HepG2 (cell line): Measurements from ENCODE around the gene NFKBIZ. TPM values are rescaled to one million over a fixed set of nuclear protein-coding genes. Genes with fewer than 3 reads are reported as not detected.
A peak's percentile ranks its signal among the peaks of the same experiment; 100 is the strongest.

Experiments
- FOXJ3 ChIP-seq: sonication (generic); formaldehyde crosslinking; IDR thresholded peaks from 2 replicates; pipeline ENCODE4 v1.4.0; 2020; ENCODE audit warnings: missing genetic modification reagents, mild to moderate bottlenecking, borderline replicate concordance
- GPBP1L1 ChIP-seq: sonication (generic); formaldehyde crosslinking; IDR thresholded peaks from 2 replicates; pipeline ENCODE4 v1.5.0; 2020; ENCODE audit warnings: mild to moderate bottlenecking, missing genetic modification reagents
- IKZF1 ChIP-seq: fragments of 450-650 bp; IDR thresholded peaks from 2 replicates; pipeline ENCODE4 v1.7.1; 2016
- KDM5A ChIP-seq: fragments of 200-600 bp; sonication (generic); IDR thresholded peaks from 2 replicates; pipeline ENCODE4 v1.7.0; 2018; ENCODE audit warnings: antibody characterized with exemption, mild to moderate bottlenecking, low read length, borderline replicate concordance
- NR1H2 ChIP-seq: sonication (generic); formaldehyde crosslinking; IDR thresholded peaks from 2 replicates; pipeline ENCODE4 v1.8.1; 2022; ENCODE audit warnings: low read depth, missing genetic modification reagents, borderline replicate concordance
- TCF12 ChIP-seq, 2 experiments: fragments of 450-650 bp in 1 of 2; sonication (generic) in 1 of 2; formaldehyde crosslinking in 1 of 2; IDR thresholded peaks; 2 replicates each; pipeline versions ENCODE4 v1.6.1 to v1.8.0; 2017 to 2022; ENCODE audit warnings: antibody characterized with exemption in 1 of 2, mild to moderate bottlenecking in 1 of 2, missing genetic modification reagents in 1 of 2, moderate library complexity in 1 of 2
- ZBTB39 ChIP-seq: sonication (generic); formaldehyde crosslinking; IDR thresholded peaks from 2 replicates; pipeline ENCODE4 v1.5.0; 2020; ENCODE audit warnings: missing genetic modification reagents
- ZNF251 ChIP-seq: sonication (generic); formaldehyde crosslinking; IDR thresholded peaks from 2 replicates; pipeline ENCODE4 v1.9.0; 2021; ENCODE audit warnings: mild to moderate bottlenecking, missing genetic modification reagents
- polyA plus RNA-seq, 8 experiments: library from polyadenylated mRNA; depleted of rRNA in 3 of 8; stranded (reverse) in 7 of 8; unstranded in 1 of 8; fragments of >200 nt; fragmentation: Illumina TruSeq in 4 of 8; extraction: Trizol in 4 of 8; gene quantifications; 2 replicates each; pipeline versions ENCODE4 v1.2.1 to v1.2.3, GENCODE V29; 2011 to 2016; ENCODE audit warnings: low read depth in 4 of 8, missing spikeins in 1 of 8, mixed read lengths in 1 of 8; ENCODE audit not compliant: insufficient read depth in 1 of 8
- total RNA-seq, 5 experiments: library from RNA; depleted of rRNA; stranded (reverse); fragments of >200 nt; fragmentation: Illumina TruSeq; extraction: Trizol; gene quantifications; 2 replicates each; pipeline ENCODE4 v1.2.3, GENCODE V29; 2016; ENCODE audit warnings: low read depth in 1 of 5
- TF ChIP-seq, protein P1 (sequence below): sonication (generic); formaldehyde crosslinking; IDR thresholded peaks from 2 replicates; pipeline ENCODE4 v1.5.0; 2020; ENCODE audit warnings: mild to moderate bottlenecking, missing genetic modification reagents, borderline replicate concordance
- TF ChIP-seq, protein P2 (sequence below): sonication (generic); formaldehyde crosslinking; conservative IDR thresholded peaks from 2 replicates; pipeline ENCODE4 v1.5.0; 2020; ENCODE audit warnings: missing genetic modification reagents
- TF ChIP-seq, protein P3 (sequence below): sonication (generic); formaldehyde crosslinking; IDR thresholded peaks from 2 replicates; pipeline ENCODE4 v1.8.0; 2022; ENCODE audit warnings: mild to moderate bottlenecking, missing genetic modification reagents, borderline replicate concordance

Gene NFKBIZ
- total and polyA plus RNA-seq, 2 of the 13 experiments (the other 11 are each of a cell fraction or from before 2014, with no cell fraction given), result 25.9 to 60.6 TPM

DNA sequence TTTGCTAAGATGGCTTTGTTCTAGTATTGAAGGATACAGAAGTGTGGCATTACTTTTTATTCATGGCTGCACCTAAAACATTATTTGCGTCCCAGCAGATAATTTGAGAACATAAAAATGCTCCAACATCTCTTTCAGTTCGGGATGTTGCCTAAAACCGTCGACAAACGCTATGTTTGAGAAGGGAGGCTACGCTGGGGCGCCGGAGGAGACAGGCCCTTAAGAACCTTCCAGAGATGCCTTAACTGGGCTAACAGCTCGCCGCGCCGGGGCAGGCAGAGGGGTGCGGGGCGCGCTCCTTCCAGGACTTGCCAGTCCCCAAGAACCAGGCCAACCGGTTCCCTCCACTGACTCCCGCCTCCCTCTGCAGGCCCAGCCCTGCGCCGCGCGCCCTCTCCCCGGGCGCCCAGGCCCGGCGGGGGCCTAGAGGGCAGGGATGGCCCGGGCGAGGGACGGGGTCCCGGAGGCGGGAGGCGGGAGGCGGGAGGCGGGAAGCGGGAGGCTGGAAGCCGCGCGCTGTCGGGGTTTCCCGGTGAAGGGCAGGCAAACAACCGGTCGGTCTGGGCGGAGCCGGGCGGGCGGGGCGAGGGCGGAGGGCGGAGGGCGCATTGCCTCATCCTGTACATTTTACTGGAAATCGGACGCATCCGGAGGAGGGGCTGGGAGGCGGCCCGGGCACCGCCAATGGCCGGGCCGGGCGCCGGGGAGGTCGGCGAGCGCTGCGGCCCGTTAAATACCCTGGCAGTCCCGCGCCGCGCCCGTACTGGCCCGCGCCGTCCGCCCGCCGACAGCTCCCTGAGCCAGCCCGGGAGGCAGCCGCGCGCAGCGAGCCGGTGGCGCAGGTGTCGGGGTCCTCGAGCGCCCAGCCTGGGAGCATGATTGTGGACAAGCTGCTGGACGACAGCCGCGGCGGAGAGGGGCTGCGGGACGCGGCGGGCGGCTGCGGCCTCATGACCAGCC is at the start of gene NFKBIZ (continued):
- TF ChIP-seq, protein P1, sequence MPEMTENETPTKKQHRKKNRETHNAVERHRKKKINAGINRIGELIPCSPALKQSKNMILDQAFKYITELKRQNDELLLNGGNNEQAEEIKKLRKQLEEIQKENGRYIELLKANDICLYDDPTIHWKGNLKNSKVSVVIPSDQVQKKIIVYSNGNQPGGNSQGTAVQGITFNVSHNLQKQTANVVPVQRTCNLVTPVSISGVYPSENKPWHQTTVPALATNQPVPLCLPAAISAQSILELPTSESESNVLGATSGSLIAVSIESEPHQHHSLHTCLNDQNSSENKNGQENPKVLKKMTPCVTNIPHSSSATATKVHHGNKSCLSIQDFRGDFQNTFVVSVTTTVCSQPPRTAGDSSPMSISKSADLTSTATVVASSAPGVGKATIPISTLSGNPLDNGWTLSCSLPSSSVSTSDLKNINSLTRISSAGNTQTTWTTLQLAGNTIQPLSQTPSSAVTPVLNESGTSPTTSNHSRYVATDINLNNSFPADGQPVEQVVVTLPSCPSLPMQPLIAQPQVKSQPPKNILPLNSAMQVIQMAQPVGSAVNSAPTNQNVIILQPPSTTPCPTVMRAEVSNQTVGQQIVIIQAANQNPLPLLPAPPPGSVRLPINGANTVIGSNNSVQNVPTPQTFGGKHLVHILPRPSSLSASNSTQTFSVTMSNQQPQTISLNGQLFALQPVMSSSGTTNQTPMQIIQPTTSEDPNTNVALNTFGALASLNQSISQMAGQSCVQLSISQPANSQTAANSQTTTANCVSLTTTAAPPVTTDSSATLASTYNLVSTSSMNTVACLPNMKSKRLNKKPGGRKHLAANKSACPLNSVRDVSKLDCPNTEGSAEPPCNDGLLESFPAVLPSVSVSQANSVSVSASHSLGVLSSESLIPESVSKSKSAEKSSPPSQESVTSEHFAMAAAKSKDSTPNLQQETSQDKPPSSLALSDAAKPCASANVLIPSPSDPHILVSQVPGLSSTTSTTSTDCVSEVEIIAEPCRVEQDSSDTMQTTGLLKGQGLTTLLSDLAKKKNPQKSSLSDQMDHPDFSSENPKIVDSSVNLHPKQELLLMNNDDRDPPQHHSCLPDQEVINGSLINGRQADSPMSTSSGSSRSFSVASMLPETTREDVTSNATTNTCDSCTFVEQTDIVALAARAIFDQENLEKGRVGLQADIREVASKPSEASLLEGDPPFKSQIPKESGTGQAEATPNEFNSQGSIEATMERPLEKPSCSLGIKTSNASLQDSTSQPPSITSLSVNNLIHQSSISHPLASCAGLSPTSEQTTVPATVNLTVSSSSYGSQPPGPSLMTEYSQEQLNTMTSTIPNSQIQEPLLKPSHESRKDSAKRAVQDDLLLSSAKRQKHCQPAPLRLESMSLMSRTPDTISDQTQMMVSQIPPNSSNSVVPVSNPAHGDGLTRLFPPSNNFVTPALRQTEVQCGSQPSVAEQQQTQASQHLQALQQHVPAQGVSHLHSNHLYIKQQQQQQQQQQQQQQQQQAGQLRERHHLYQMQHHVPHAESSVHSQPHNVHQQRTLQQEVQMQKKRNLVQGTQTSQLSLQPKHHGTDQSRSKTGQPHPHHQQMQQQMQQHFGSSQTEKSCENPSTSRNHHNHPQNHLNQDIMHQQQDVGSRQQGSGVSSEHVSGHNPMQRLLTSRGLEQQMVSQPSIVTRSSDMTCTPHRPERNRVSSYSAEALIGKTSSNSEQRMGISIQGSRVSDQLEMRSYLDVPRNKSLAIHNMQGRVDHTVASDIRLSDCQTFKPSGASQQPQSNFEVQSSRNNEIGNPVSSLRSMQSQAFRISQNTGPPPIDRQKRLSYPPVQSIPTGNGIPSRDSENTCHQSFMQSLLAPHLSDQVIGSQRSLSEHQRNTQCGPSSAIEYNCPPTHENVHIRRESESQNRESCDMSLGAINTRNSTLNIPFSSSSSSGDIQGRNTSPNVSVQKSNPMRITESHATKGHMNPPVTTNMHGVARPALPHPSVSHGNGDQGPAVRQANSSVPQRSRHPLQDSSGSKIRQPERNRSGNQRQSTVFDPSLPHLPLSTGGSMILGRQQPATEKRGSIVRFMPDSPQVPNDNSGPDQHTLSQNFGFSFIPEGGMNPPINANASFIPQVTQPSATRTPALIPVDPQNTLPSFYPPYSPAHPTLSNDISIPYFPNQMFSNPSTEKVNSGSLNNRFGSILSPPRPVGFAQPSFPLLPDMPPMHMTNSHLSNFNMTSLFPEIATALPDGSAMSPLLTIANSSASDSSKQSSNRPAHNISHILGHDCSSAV (CRISPR knock-in tag), result no peak
- no peak for TF ChIP-seq TCF12 (IDR thresholded peaks at IDR 0.05)
- no peak for TF ChIP-seq TCF12 (CRISPR knock-in tag; IDR thresholded peaks at IDR 0.05)
- TF ChIP-seq, protein P2, sequence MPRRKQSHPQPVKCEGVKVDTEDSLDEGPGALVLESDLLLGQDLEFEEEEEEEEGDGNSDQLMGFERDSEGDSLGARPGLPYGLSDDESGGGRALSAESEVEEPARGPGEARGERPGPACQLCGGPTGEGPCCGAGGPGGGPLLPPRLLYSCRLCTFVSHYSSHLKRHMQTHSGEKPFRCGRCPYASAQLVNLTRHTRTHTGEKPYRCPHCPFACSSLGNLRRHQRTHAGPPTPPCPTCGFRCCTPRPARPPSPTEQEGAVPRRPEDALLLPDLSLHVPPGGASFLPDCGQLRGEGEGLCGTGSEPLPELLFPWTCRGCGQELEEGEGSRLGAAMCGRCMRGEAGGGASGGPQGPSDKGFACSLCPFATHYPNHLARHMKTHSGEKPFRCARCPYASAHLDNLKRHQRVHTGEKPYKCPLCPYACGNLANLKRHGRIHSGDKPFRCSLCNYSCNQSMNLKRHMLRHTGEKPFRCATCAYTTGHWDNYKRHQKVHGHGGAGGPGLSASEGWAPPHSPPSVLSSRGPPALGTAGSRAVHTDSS, result no peak
- no peak for TF ChIP-seq FOXJ3 (CRISPR knock-in tag)
- no peak for TF ChIP-seq NR1H2
- TF ChIP-seq ZBTB39 (CRISPR knock-in tag), result no peak
- peak; percentile 35; the same call in 1 of the 2 replicates for TF ChIP-seq KDM5A
- TF ChIP-seq, protein P3, sequence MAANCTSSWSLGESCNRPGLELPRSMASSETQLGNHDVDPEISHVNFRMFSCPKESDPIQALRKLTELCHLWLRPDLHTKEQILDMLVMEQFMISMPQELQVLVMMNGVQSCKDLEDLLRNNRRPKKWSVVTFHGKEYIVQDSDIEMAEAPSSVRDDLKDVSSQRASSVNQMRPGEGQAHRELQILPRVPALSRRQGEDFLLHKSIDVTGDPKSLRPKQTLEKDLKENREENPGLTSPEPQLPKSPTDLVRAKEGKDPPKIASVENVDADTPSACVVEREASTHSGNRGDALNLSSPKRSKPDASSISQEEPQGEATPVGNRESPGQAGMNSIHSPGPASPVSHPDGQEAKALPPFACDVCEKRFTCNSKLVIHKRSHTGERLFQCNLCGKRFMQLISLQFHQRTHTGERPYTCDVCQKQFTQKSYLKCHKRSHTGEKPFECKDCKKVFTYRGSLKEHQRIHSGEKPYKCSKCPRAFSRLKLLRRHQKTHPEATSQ (CRISPR knock-in tag), result peak; percentile 83; the same call in 1 of the 2 replicates
- no peak for TF ChIP-seq ZNF251
- TF ChIP-seq IKZF1, result no peak
- no peak for TF ChIP-seq GPBP1L1 (CRISPR knock-in tag)
